Measurements from ENCODE around the gene JAM3. TPM values are rescaled to one million over a fixed set of nuclear protein-coding genes. Genes with fewer than 3 reads are reported as not detected.

JAM3 gene
- total and polyA plus RNA-seq, 2 of the 4 experiments (the other 2 are of a cell fraction) = 38.0 to 71.5 TPM

- Histone ChIP-seq H3K18ac (ENCODE audit: low read depth, low read length) (no peak overlapping the region), H2BK5ac (ENCODE audit: low read depth, low read length, poor library complexity, severe bottlenecking) (no peak overlapping the region), H2AFZ (replicated peaks; ENCODE audit: low read length, poor library complexity) (no peak overlapping the region), H2AK9ac (replicated peaks; ENCODE audit: low read depth, low read length, poor library complexity) (peak overlapping the region; percentile 34), H2AK5ac (ENCODE audit: low read depth, low read length) (no peak overlapping the region), H3K4me1 (ENCODE audit: control insufficient read depth, insufficient read depth, low read length) (no peaks in the 10 kb centered on the region), H4K20me1 (ENCODE audit: insufficient read depth, low read length) (no peaks in the 10 kb centered on the region), H2BK15ac (ENCODE audit: low read depth, low read length) (no peak overlapping the region), H2BK20ac (ENCODE audit: low read depth, low read length) (no peak overlapping the region), H3K79me1 (ENCODE audit: low read depth in 1 of 2, low read length in 2 of 2) (no peaks in the 10 kb centered on the region), H3K4me2 (ENCODE audit: low read depth, low read length) (no peak overlapping the region), H3K4me3 (ENCODE audit: insufficient read depth, low read depth, low read length) (no peak overlapping the region), H3K14ac (replicated peaks; ENCODE audit: low read depth, low read length) (no peak overlapping the region), H3K27me3 (ENCODE audit: control insufficient read depth, insufficient read depth, low read length) (peaks cover 54% of the 10 kb centered on the region), H3K9me3 (ENCODE audit: control insufficient read depth, insufficient read depth, low read length) (no peaks in the 10 kb centered on the region), H2BK120ac (ENCODE audit: low read depth, low read length) (no peak overlapping the region), H3K23ac (ENCODE audit: low read depth, low read length) (no peak overlapping the region), H3K27ac (ENCODE audit: insufficient read depth, low read length) (no peak overlapping the region), H3K9me1 (ENCODE audit: insufficient read depth, low read length) (no peaks in the 10 kb centered on the region), H4K5ac (ENCODE audit: low read depth, low read length) (no peak overlapping the region), H3K36me3 (ENCODE audit: control insufficient read depth, insufficient read depth, low read length) (no peaks in the 10 kb centered on the region), H4K8ac (ENCODE audit: low read depth in 2 of 2, low read length in 2 of 2) (no peak overlapping the region), H3K56ac (ENCODE audit: extremely low read depth, insufficient read depth, low read length) (no peak overlapping the region), H3K9ac (ENCODE audit: low read depth, low read length) (no peak overlapping the region), H4K91ac (ENCODE audit: insufficient read depth, low read depth, low read length) (no peak overlapping the region), H3K4ac (ENCODE audit: low read depth, low read length) (no peak overlapping the region)
- CTCF ChIA-PET = no interaction called here
- POLR2A ChIA-PET (ENCODE audit: unreplicated experiment) = no interaction called here
- in situ Hi-C loops (cut with MboI; ENCODE audit: low sequenced_read_pairs) (no loop called here), intact Hi-C loops (cut with micrococcal nuclease) (no loop called here), dilution Hi-C loops (cut with HindIII; ENCODE audit: low sequenced_read_pairs, unreplicated experiment) (no loop called here)
- TF ChIP-seq CHD1 (IDR thresholded peaks at IDR 0.05; ENCODE audit: low read depth, low read length) = no peak
- TF ChIP-seq RFX5 (IDR thresholded peaks at IDR 0.05; ENCODE audit: low read depth, low read length) = peak; percentile 77
- no TSS peak for BruUV-seq (replicated peaks)
- WGBS, 2 experiments (ENCODE audit: extremely low coverage in 2 of 2, insufficient read length in 1 of 2) = 14% methylated on average over 1 of the region's 11 CpGs; no CpG with 5 or more reads in 1 of the 2 experiments
- no peak for DNase-seq
- ATAC-seq (ENCODE audit: low read depth) = no peak
Measured at GRCh38 chr11:134026655-134027343, 42.1 kb upstream of the JAM3 start.
